Ishikawa (cell line): ENCODE data around the gene RNF187.

Experiments used
- CEBPB ChIP-seq: IDR thresholded peaks from 2 replicates; pipeline ENCODE4 v1.6.1; 2012
- CREB1 ChIP-seq: IDR thresholded peaks from 2 replicates; pipeline ENCODE4 v1.6.1; 2012; ENCODE audit warnings: low read depth
- EGR1 ChIP-seq: IDR thresholded peaks from 2 replicates; pipeline ENCODE4 v1.6.1; 2012
- EP300 ChIP-seq: IDR thresholded peaks from 2 replicates; pipeline ENCODE4 v1.6.1; 2012; ENCODE audit warnings: borderline replicate concordance
- RAD21 ChIP-seq: IDR thresholded peaks from 2 replicates; pipeline ENCODE4 v1.6.1; 2012; ENCODE audit warnings: low read depth
- TAF1 ChIP-seq: IDR thresholded peaks from 2 replicates; pipeline ENCODE4 v1.6.1; 2012; ENCODE audit warnings: low read depth, mild to moderate bottlenecking
- TCF12 ChIP-seq: IDR thresholded peaks from 2 replicates; pipeline ENCODE4 v1.6.1; 2012; ENCODE audit warnings: low read depth
- TEAD4 ChIP-seq: IDR thresholded peaks from 2 replicates; pipeline ENCODE4 v1.6.1; 2012
- TF ChIP-seq, protein P1 (sequence below): IDR thresholded peaks from 2 replicates; pipeline ENCODE4 v1.6.1; 2012; ENCODE audit warnings: low read depth, mild to moderate bottlenecking

DNA sequence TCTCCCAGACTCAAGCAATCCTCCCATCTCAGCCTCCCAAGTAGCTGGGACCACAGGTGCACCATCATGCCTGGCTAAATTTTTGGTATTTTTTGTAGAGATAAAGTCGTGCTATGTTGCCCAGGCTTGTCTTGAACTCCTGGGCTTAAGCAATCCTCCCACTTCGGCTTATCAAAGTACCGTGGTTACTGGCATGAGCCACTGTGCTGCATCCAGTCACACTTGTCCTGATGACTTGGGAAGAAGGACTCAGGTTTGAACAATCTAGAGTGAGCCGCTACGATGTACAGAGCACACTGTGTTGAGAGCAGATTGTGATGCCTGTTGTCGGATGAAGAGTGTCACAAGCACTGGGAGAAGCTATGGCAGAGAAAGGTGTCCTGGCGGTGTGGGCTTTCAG is 27.2 kb downstream of the RNF187 start:
- TF ChIP-seq RAD21 (no peak), TCF12 (no peak), TEAD4 (no peak), EP300 (no peak), EGR1 (no peak), CREB1 (no peak), CEBPB (no peak), TAF1 (no peak)
- TF ChIP-seq, protein P1, sequence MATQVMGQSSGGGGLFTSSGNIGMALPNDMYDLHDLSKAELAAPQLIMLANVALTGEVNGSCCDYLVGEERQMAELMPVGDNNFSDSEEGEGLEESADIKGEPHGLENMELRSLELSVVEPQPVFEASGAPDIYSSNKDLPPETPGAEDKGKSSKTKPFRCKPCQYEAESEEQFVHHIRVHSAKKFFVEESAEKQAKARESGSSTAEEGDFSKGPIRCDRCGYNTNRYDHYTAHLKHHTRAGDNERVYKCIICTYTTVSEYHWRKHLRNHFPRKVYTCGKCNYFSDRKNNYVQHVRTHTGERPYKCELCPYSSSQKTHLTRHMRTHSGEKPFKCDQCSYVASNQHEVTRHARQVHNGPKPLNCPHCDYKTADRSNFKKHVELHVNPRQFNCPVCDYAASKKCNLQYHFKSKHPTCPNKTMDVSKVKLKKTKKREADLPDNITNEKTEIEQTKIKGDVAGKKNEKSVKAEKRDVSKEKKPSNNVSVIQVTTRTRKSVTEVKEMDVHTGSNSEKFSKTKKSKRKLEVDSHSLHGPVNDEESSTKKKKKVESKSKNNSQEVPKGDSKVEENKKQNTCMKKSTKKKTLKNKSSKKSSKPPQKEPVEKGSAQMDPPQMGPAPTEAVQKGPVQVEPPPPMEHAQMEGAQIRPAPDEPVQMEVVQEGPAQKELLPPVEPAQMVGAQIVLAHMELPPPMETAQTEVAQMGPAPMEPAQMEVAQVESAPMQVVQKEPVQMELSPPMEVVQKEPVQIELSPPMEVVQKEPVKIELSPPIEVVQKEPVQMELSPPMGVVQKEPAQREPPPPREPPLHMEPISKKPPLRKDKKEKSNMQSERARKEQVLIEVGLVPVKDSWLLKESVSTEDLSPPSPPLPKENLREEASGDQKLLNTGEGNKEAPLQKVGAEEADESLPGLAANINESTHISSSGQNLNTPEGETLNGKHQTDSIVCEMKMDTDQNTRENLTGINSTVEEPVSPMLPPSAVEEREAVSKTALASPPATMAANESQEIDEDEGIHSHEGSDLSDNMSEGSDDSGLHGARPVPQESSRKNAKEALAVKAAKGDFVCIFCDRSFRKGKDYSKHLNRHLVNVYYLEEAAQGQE, result no peak
